K562 (cell line): ENCODE results near the gene GMDS. TPM values are rescaled to one million over a fixed set of nuclear protein-coding genes. Genes with fewer than 3 reads are reported as not detected.

Source experiments
- ADNP ChIP-seq: fragments of 200-800 bp; sonication (Bioruptor generic); IDR thresholded peaks from 2 replicates; pipeline ENCODE4 v1.6.1; 2016; ENCODE audit warnings: missing genetic modification characterization, missing compliant biosample characterization
- CEBPG ChIP-seq, 3 experiments: fragments of 200-800 bp in 1 of 3; sonication (Bioruptor generic) in 1 of 3; sonication (generic) in 1 of 3; formaldehyde crosslinking in 1 of 3; IDR thresholded peaks in 2 of 3; conservative IDR thresholded peaks in 1 of 3; 2 replicates each; pipeline versions ENCODE4 v1.6.1 to v1.8.0; 2016 to 2022; ENCODE audit warnings: missing compliant biosample characterization in 2 of 3, missing genetic modification characterization in 2 of 3, mild to moderate bottlenecking in 1 of 3, missing genetic modification reagents in 1 of 3
- DDX20 ChIP-seq: fragments of 450-650 bp; IDR thresholded peaks from 2 replicates; pipeline ENCODE4 v1.6.1; 2016; ENCODE audit warnings: missing genetic modification characterization, low read depth, mild to moderate bottlenecking, missing compliant biosample characterization, moderate library complexity
- HCFC1 ChIP-seq: IDR thresholded peaks from 2 replicates; pipeline ENCODE4 v1.6.1; 2012; ENCODE audit warnings: low read depth, low read length, improper control_type of control experiment
- MCM5 ChIP-seq: fragments of 450-650 bp; IDR thresholded peaks from 2 replicates; pipeline ENCODE4 v1.6.1; 2016; ENCODE audit warnings: low read depth
- NBN ChIP-seq: fragments of 450-650 bp; IDR thresholded peaks from 2 replicates; pipeline ENCODE4 v1.6.1; 2016; ENCODE audit warnings: low read depth, mild to moderate bottlenecking
- NFE2L1 ChIP-seq: fragments of 450-650 bp; IDR thresholded peaks from 2 replicates; pipeline ENCODE4 v1.6.1; 2016; ENCODE audit warnings: missing genetic modification characterization, low read depth, mild to moderate bottlenecking, missing compliant biosample characterization, moderate library complexity, borderline replicate concordance
- NFYB ChIP-seq: IDR thresholded peaks from 2 replicates; pipeline ENCODE4 v1.6.1; 2011; ENCODE audit warnings: mild to moderate bottlenecking, moderate library complexity; ENCODE audit not compliant: insufficient read length; ENCODE audit errors: extremely low read depth
- ZNF165 ChIP-seq: fragments of 250-450 bp; sonication (Bioruptor Pico); IDR thresholded peaks from 2 replicates; pipeline ENCODE4 v1.4.0; 2020; ENCODE audit warnings: borderline replicate concordance
- ZNF740 ChIP-seq, 3 experiments: fragments of 200-800 bp in 1 of 3; sonication (Bioruptor generic) in 1 of 3; sonication (generic) in 1 of 3; formaldehyde crosslinking in 1 of 3; IDR thresholded peaks; 2 replicates each; pipeline versions ENCODE4 v1.6.1 to v1.8.0; 2016 to 2022; ENCODE audit warnings: mild to moderate bottlenecking in 2 of 3, missing compliant biosample characterization in 2 of 3, missing genetic modification characterization in 2 of 3, missing genetic modification reagents in 1 of 3
- polyA plus RNA-seq, 8 experiments: library from polyadenylated mRNA; depleted of rRNA in 4 of 8; stranded (reverse) in 5 of 8; unstranded in 3 of 8; fragments of >200 nt; fragmentation: Nextera tagmentation in 2 of 8; fragmentation: Illumina TruSeq in 1 of 8; extraction: Ambion mirVana in 2 of 8; extraction: Trizol in 1 of 8; gene quantifications; 2 replicates each; pipeline versions ENCODE4 v1.2.1 to v1.2.3, GENCODE V29; 2011 to 2014; ENCODE audit warnings: inconsistent platforms in 1 of 8, missing spikeins in 1 of 8
- total RNA-seq, 7 experiments: library from RNA; depleted of rRNA in 6 of 7; stranded (reverse); fragments of >200 nt in 6 of 7; fragmentation: Illumina TruSeq in 2 of 7; extraction: Trizol in 2 of 7; gene quantifications; 2 replicates each; pipeline versions ENCODE4 v1.2.1 to v1.2.3, GENCODE V29; 2011 to 2021; ENCODE audit warnings: low replicate concordance in 1 of 7
- TF ChIP-seq, protein P1 (sequence below), 2 experiments: fragments of 450-650 bp in 1 of 2; sonication (generic) in 1 of 2; formaldehyde crosslinking in 1 of 2; IDR thresholded peaks; 2 replicates each; pipeline versions ENCODE4 v1.7.1 to v1.9.0; 2016 to 2022; ENCODE audit warnings: inconsistent platforms in 1 of 2, mild to moderate bottlenecking in 1 of 2, missing genetic modification reagents in 1 of 2
- TF ChIP-seq, protein P2 (sequence below): sonication (generic); formaldehyde crosslinking; IDR thresholded peaks from 2 replicates; pipeline ENCODE4 v1.8.0; 2022; ENCODE audit warnings: missing genetic modification reagents, mild to moderate bottlenecking, borderline replicate concordance

GMDS gene
- total and polyA plus RNA-seq, 9 of the 15 experiments (the other 6 are each of a cell fraction or from before 2014, with no cell fraction given), result 0.48 to 31.8 (median 13.4) TPM

DNA sequence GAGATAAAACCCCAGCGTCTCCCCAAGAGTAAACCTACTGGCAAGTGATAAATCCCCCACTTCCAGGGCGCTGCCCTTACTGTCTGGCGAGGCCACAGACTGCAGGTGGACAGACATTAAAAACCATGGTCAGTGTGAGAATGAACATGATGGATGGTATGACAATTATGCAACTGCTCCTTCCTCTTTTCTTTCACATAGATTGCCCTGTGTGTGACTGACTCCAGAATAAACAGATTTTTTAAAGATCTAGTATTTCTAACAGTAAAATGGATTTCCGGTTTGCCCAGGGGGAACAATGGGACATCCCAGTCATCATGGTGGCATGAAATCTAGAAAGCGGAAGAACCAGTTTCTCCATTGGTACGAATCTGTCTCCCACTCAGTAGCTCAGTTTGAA lies 482.0 kb downstream of the GMDS start (continued):
- TF ChIP-seq, protein P1, sequence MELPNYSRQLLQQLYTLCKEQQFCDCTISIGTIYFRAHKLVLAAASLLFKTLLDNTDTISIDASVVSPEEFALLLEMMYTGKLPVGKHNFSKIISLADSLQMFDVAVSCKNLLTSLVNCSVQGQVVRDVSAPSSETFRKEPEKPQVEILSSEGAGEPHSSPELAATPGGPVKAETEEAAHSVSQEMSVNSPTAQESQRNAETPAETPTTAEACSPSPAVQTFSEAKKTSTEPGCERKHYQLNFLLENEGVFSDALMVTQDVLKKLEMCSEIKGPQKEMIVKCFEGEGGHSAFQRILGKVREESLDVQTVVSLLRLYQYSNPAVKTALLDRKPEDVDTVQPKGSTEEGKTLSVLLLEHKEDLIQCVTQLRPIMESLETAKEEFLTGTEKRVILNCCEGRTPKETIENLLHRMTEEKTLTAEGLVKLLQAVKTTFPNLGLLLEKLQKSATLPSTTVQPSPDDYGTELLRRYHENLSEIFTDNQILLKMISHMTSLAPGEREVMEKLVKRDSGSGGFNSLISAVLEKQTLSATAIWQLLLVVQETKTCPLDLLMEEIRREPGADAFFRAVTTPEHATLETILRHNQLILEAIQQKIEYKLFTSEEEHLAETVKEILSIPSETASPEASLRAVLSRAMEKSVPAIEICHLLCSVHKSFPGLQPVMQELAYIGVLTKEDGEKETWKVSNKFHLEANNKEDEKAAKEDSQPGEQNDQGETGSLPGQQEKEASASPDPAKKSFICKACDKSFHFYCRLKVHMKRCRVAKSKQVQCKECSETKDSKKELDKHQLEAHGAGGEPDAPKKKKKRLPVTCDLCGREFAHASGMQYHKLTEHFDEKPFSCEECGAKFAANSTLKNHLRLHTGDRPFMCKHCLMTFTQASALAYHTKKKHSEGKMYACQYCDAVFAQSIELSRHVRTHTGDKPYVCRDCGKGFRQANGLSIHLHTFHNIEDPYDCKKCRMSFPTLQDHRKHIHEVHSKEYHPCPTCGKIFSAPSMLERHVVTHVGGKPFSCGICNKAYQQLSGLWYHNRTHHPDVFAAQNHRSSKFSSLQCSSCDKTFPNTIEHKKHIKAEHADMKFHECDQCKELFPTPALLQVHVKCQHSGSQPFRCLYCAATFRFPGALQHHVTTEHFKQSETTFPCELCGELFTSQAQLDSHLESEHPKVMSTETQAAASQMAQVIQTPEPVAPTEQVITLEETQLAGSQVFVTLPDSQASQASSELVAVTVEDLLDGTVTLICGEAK (IDR thresholded peaks at IDR 0.05), result no peak
- TF ChIP-seq, protein P1 (CRISPR knock-in tag; IDR thresholded peaks at IDR 0.05), result no peak
- TF ChIP-seq CEBPG (CRISPR knock-in tag; IDR thresholded peaks at IDR 0.05) (no peak), CEBPG (tag; conservative IDR thresholded peaks at IDR 0.05 in 1 of 2, IDR thresholded peaks at IDR 0.05 in 1 of 2) (peak in 1 of 2 experiments; percentile 51; a peak in 1 of 4 replicates), NBN (no peak), DDX20 (tag) (no peak), ZNF165 (CRISPR knock-in tag) (no peak), MCM5 (no peak), ADNP (no peak), ZNF740 (CRISPR knock-in tag; IDR thresholded peaks at IDR 0.05) (no peak), ZNF740 (tag; IDR thresholded peaks at IDR 0.05) (no peak), NFE2L1 (no peak), HCFC1 (no peak), NFYB (no peak)
- TF ChIP-seq, protein P2, sequence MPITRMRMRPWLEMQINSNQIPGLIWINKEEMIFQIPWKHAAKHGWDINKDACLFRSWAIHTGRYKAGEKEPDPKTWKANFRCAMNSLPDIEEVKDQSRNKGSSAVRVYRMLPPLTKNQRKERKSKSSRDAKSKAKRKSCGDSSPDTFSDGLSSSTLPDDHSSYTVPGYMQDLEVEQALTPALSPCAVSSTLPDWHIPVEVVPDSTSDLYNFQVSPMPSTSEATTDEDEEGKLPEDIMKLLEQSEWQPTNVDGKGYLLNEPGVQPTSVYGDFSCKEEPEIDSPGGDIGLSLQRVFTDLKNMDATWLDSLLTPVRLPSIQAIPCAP (CRISPR knock-in tag), result no peak
